DOHH2 (cell line): ENCODE data around the gene DENND1A.

Experiments
- H3F3A ChIP-seq: fragments of 200-600 bp; sonication (generic), shearing (Covaris generic); 2 replicates; pipeline ENCODE4 v1.6.0; 2016; ENCODE audit warnings: antibody characterized with exemption, mild to moderate bottlenecking; ENCODE audit not compliant: control insufficient read depth, insufficient read depth
- H3K27ac ChIP-seq: fragments of 200-600 bp; sonication (generic); 2 replicates; pipeline ENCODE4 v1.5.1; 2014; ENCODE audit warnings: low read depth, mild to moderate bottlenecking, low read length, moderate library complexity
- H3K27me3 ChIP-seq: fragments of 200-600 bp; sonication (generic); 2 replicates; pipeline ENCODE4 v1.6.1; 2014; ENCODE audit warnings: mild to moderate bottlenecking, low read length, mixed read lengths; ENCODE audit not compliant: control insufficient read depth
- H3K36me3 ChIP-seq: fragments of 200-600 bp; sonication (generic); 2 replicates; pipeline ENCODE4 v1.6.1; 2014; ENCODE audit warnings: mild to moderate bottlenecking, low read length, moderate library complexity, mixed read lengths; ENCODE audit not compliant: control insufficient read depth
- H3K4me1 ChIP-seq: fragments of 200-600 bp; sonication (generic); 2 replicates; pipeline ENCODE4 v1.6.1; 2014; ENCODE audit warnings: mild to moderate bottlenecking, low read length, mixed read lengths; ENCODE audit not compliant: control insufficient read depth
- H3K4me2 ChIP-seq: fragments of 200-600 bp; sonication (generic); 2 replicates; pipeline ENCODE4 v1.6.0; 2014; ENCODE audit warnings: mild to moderate bottlenecking, low read length, moderate library complexity
- H3K4me3 ChIP-seq: fragments of 200-600 bp; sonication (generic); 2 replicates; pipeline ENCODE4 v1.5.1; 2014; ENCODE audit warnings: mild to moderate bottlenecking, low read length, mixed read lengths
- H3K79me2 ChIP-seq: fragments of 200-600 bp; sonication (generic); 2 replicates; pipeline ENCODE4 v1.6.1; 2014; ENCODE audit warnings: mild to moderate bottlenecking, low read length, mixed read lengths; ENCODE audit not compliant: control insufficient read depth
- H3K9me2 ChIP-seq: fragments of 200-600 bp; sonication (generic); replicated peaks from 2 replicates; pipeline ENCODE4 v1.6.1; 2014; ENCODE audit warnings: mild to moderate bottlenecking, low read length, mixed read lengths; ENCODE audit not compliant: control insufficient read depth
- H3K9me3 ChIP-seq: fragments of 200-600 bp; sonication (generic); 2 replicates; pipeline ENCODE4 v1.6.1; 2014; ENCODE audit warnings: antibody characterized with exemption, low read length, mixed read lengths; ENCODE audit not compliant: control insufficient read depth, insufficient read depth
- H4K20me1 ChIP-seq: fragments of 200-600 bp; sonication (generic); 2 replicates; pipeline ENCODE4 v1.6.0; 2014; ENCODE audit warnings: low read depth, mild to moderate bottlenecking, antibody characterized with exemption, low read length, moderate library complexity; ENCODE audit not compliant: control insufficient read depth, insufficient read depth
- CTCF ChIP-seq: fragments of 200-600 bp; sonication (generic); IDR thresholded peaks from one replicate; pipeline ENCODE4 v1.5.1; 2014; ENCODE audit warnings: antibody characterized with exemption, mild to moderate bottlenecking, low read depth, low read length; ENCODE audit not compliant: poor library complexity, severe bottlenecking
- EZH2phosphoT487 ChIP-seq: fragments of 200-600 bp; sonication (generic); IDR thresholded peaks from 2 replicates; pipeline ENCODE4 v1.6.1; 2017; ENCODE audit warnings: borderline replicate concordance, mild to moderate bottlenecking, antibody characterized with exemption, low read length, moderate library complexity, mixed read lengths

Gene DENND1A

GRCh38 chr9:123806829-123807228 is 123.1 kb downstream of the DENND1A start:
- no peak for TF ChIP-seq EZH2phosphoT487
- no peak for TF ChIP-seq CTCF
- no peaks in the 10 kb centered on the region for H3K4me1 ChIP-seq
- no peak overlapping the region for H3K27ac ChIP-seq
- no peaks in the 10 kb centered on the region for H3K9me3 ChIP-seq
- H3F3A ChIP-seq, result no peaks in the 10 kb centered on the region
- no peaks in the 10 kb centered on the region for H3K9me2 ChIP-seq
- no peak overlapping the region for H3K4me2 ChIP-seq
- H4K20me1 ChIP-seq, result no peaks in the 10 kb centered on the region
- H3K79me2 ChIP-seq, result no peaks in the 10 kb centered on the region
- no peaks in the 10 kb centered on the region for H3K36me3 ChIP-seq
- H3K27me3 ChIP-seq, result no peaks in the 10 kb centered on the region
- no peak overlapping the region for H3K4me3 ChIP-seq

- Histone ChIP-seq H3K9me3 (no peaks in the 10 kb centered on the region), H3K27ac (no peak overlapping the region), H3K79me2 (peaks cover 14% of the 10 kb centered on the region), H3K27me3 (no peaks in the 10 kb centered on the region), H3K36me3 (no peaks in the 10 kb centered on the region), H3F3A (no peaks in the 10 kb centered on the region), H4K20me1 (no peaks in the 10 kb centered on the region), H3K9me2 (no peaks in the 10 kb centered on the region), H3K4me1 (no peaks in the 10 kb centered on the region), H3K4me2 (no peak overlapping the region), H3K4me3 (no peak overlapping the region)
- TF ChIP-seq EZH2phosphoT487, result no peak
- no peak for TF ChIP-seq CTCF
These were observed 131.7 kb downstream of the DENND1A start for GRCh38 chr9:123798195-123798594.

GRCh38 chr9:123796618-123797484 is 133.1 kb downstream of the DENND1A start:
- Histone ChIP-seq H3K27me3 (no peaks in the 10 kb centered on the region), H3F3A (no peaks in the 10 kb centered on the region), H3K36me3 (no peaks in the 10 kb centered on the region), H3K4me1 (no peaks in the 10 kb centered on the region), H4K20me1 (no peaks in the 10 kb centered on the region), H3K9me3 (no peaks in the 10 kb centered on the region), H3K9me2 (no peaks in the 10 kb centered on the region), H3K27ac (no peak overlapping the region), H3K79me2 (peaks cover 14% of the 10 kb centered on the region), H3K4me3 (no peak overlapping the region), H3K4me2 (no peak overlapping the region)
- TF ChIP-seq EZH2phosphoT487, result no peak
- no peak for TF ChIP-seq CTCF
